GM12878 (cell line): ENCODE results near the gene NEGR1. TPM values are rescaled to one million over a fixed set of nuclear protein-coding genes. Genes with fewer than 3 reads are reported as not detected.

Source experiments
- ATAC-seq: fragments of 200-7000 bp; cut with Tn5 transposase; 3 replicates; pipeline ENCODE4 v1.9.1; 2020; ENCODE audit warnings: mild to moderate bottlenecking, moderate library complexity
- BruUV-seq: library from RNA; stranded (reverse); fragments of 400-500 nt; replicated peaks from 2 replicates; lab custom pipeline; 2021; lab: Mats Ljungman, UMichigan
- CTCF ChIA-PET: fragments of 300-600 bp; sonication (Branson Sonifier 250); formaldehyde crosslinking; extraction: SDS; loops from one replicate; lab custom pipeline; 2021; ENCODE audit warnings: inconsistent platforms; lab: Yijun Ruan, JAX
- POLR2A ChIA-PET: fragments of 350-600 bp; formaldehyde crosslinking; extraction: SDS; loops from one replicate; lab custom pipeline; 2021; ENCODE audit warnings: inconsistent platforms; lab: Charles Lee
- RAD21 ChIA-PET: fragments of 300-600 bp; sonication (Branson Sonifier 250); formaldehyde crosslinking; loops from one replicate; lab custom pipeline; 2023; ENCODE audit warnings: antibody characterized with exemption; ENCODE audit not compliant: unreplicated experiment; lab: Charles Lee
- SMC1A ChIA-PET: fragments of 300-600 bp; sonication (Branson Sonifier 250); formaldehyde crosslinking; loops from one replicate; lab custom pipeline; 2023; ENCODE audit not compliant: unreplicated experiment, uncharacterized antibody; lab: Charles Lee
- DNase-seq: peaks from one replicate; pipeline ENCODE4 v3.0.0-alpha.2; 2011; ENCODE audit warnings: low read depth, low spot score
- FAIRE-seq: peaks from 3 replicates; lab custom pipeline; 2011; peaks lifted over from hg19 to GRCh38; lab: Jason Lieb, UNC
- H2AFZ ChIP-seq: 2 replicates; pipeline ENCODE4 v1.6.0; 2011; ENCODE audit warnings: low read depth, low read length, control low read depth; ENCODE audit not compliant: control insufficient read depth
- H3K27ac ChIP-seq: 2 replicates; pipeline ENCODE4 v1.5.1; 2011; ENCODE audit warnings: control low read depth; ENCODE audit not compliant: control insufficient read depth, insufficient read depth
- H3K27me3 ChIP-seq, 2 experiments: replicated peaks in 1 of 2; 2 replicates each; pipeline versions ENCODE4 v1.6.0 to v1.6.1; 2011; ENCODE audit warnings: low read length in 1 of 2; ENCODE audit not compliant: control insufficient read depth in 2 of 2, insufficient read depth in 2 of 2
- H3K36me3 ChIP-seq, 2 experiments: 2 replicates each; pipeline ENCODE4 v1.5.1; 2011; ENCODE audit warnings: low read length in 1 of 2; ENCODE audit not compliant: control insufficient read depth in 2 of 2, insufficient read depth in 2 of 2
- H3K4me1 ChIP-seq: 2 replicates; pipeline ENCODE4 v1.6.1; 2011; ENCODE audit warnings: mild to moderate bottlenecking, low read length, moderate library complexity, mixed read lengths; ENCODE audit not compliant: control insufficient read depth, insufficient read depth
- H3K4me2 ChIP-seq: 2 replicates; pipeline ENCODE4 v1.6.0; 2011; ENCODE audit warnings: control low read depth; ENCODE audit not compliant: control insufficient read depth, insufficient read depth
- H3K4me3 ChIP-seq: fragments of 200-600 bp; sonication (generic); 2 replicates; pipeline ENCODE4 v1.5.1; 2016
- H3K79me2 ChIP-seq: 2 replicates; pipeline ENCODE4 v1.6.0; 2011; ENCODE audit warnings: low read length; ENCODE audit not compliant: control insufficient read depth, insufficient read depth
- H3K9ac ChIP-seq: 2 replicates; pipeline ENCODE4 v1.8.0; 2011; ENCODE audit warnings: low read length, control low read depth, mixed read lengths; ENCODE audit not compliant: control insufficient read depth, insufficient read depth
- H3K9me3 ChIP-seq: replicated peaks from 3 replicates; pipeline ENCODE4 v1.5.1; 2011; ENCODE audit warnings: mild to moderate bottlenecking, low read length; ENCODE audit not compliant: control insufficient read depth, insufficient read depth
- H4K20me1 ChIP-seq: 2 replicates; pipeline ENCODE4 v1.6.0; 2011; ENCODE audit not compliant: control insufficient read depth, insufficient read depth
- ESRRA ChIP-seq: IDR thresholded peaks from 2 replicates; pipeline ENCODE4 v1.6.1; 2012; ENCODE audit warnings: mild to moderate bottlenecking, low read length, improper control_type of control experiment
- KAT2A ChIP-seq: conservative IDR thresholded peaks from 2 replicates; pipeline ENCODE4 v1.6.1; 2011; ENCODE audit warnings: low read depth, low read length; ENCODE audit not compliant: control insufficient read depth
- KDM1A ChIP-seq: fragments of 200-600 bp; sonication (generic); IDR thresholded peaks from 2 replicates; pipeline ENCODE4 v1.6.1; 2016; ENCODE audit warnings: borderline replicate concordance
- POLR2AphosphoS2 ChIP-seq: IDR thresholded peaks from 2 replicates; pipeline ENCODE4 v1.6.1; 2011; ENCODE audit warnings: low read depth, mild to moderate bottlenecking, low read length, improper control_type of control experiment, moderate library complexity
- RB1 ChIP-seq: fragments of 450-650 bp; formaldehyde crosslinking; IDR thresholded peaks from 2 replicates; pipeline ENCODE4 v1.6.1; 2017; ENCODE audit warnings: mild to moderate bottlenecking, borderline replicate concordance
- RFX5 ChIP-seq: IDR thresholded peaks from 2 replicates; pipeline ENCODE4 v1.6.1; 2011; ENCODE audit warnings: low read depth, low read length, improper control_type of control experiment
- SMAD5 ChIP-seq: IDR thresholded peaks from 2 replicates; pipeline ENCODE4 v1.6.1; 2016; ENCODE audit warnings: antibody characterized with exemption, low read depth
- SREBF1 ChIP-seq: IDR thresholded peaks from 2 replicates; pipeline ENCODE4 v1.6.1; 2012; ENCODE audit warnings: mild to moderate bottlenecking, low read length
- WGBS: methylation state at CpG from one replicate; pipeline ENCODE4 v1.1.6; 2016; ENCODE audit warnings: low lambda C conversion rate; ENCODE audit not compliant: insufficient replicate concordance, insufficient coverage; ENCODE audit errors: missing lambda C conversion rate; 5-methylcytosine and 5-hydroxymethylcytosine counted together
- in situ Hi-C: fragments of 300-500 bp; cut with MboI; formaldehyde crosslinking; loops from 9 replicates; pipeline ENCODE4 v1.14.3; 2018; ENCODE audit warnings: mixed read lengths
- intact Hi-C: fragments of 100-400 bp; cut with micrococcal nuclease; formaldehyde crosslinking; loops from one replicate; pipeline ENCODE4 v1.14.2; 2022; ENCODE audit not compliant: unreplicated experiment
- polyA plus RNA-seq, 11 experiments: library from polyadenylated mRNA; depleted of rRNA in 4 of 11; unstranded in 6 of 11; stranded (reverse) in 5 of 11; fragments of >200 nt; fragmentation: Nextera tagmentation in 4 of 11; fragmentation: Illumina TruSeq in 1 of 11; extraction: Ambion mirVana in 4 of 11; extraction: Trizol in 1 of 11; gene quantifications; 1 replicate in 1 of 11; 2 replicates in 10 of 11; pipeline versions ENCODE4 v1.2.1 to v1.2.3, GENCODE V29; 2011 to 2016; ENCODE audit warnings: inconsistent platforms in 2 of 11, missing spikeins in 2 of 11, low read depth in 1 of 11
- total RNA-seq, 4 experiments: library from RNA; depleted of rRNA in 3 of 4; stranded (reverse); fragments of >200 nt in 3 of 4; fragmentation: Illumina TruSeq in 1 of 4; extraction: Trizol in 1 of 4; gene quantifications; 2 replicates each; pipeline versions ENCODE4 v1.2.1 to v1.2.3, GENCODE V29; 2013 to 2021
- TF ChIP-seq, protein P1 (sequence below): fragments of 150-350 bp; IDR thresholded peaks from 2 replicates; pipeline ENCODE4 v1.6.1; 2014; ENCODE audit warnings: mild to moderate bottlenecking, low read depth, low read length

Gene NEGR1
- total and polyA plus RNA-seq, 10 of the 15 experiments (the other 5 are each of a cell fraction or from before 2014, with no cell fraction given): under 0.01 to 0.03 (median 0.01) TPM; not detected in 7

DNA sequence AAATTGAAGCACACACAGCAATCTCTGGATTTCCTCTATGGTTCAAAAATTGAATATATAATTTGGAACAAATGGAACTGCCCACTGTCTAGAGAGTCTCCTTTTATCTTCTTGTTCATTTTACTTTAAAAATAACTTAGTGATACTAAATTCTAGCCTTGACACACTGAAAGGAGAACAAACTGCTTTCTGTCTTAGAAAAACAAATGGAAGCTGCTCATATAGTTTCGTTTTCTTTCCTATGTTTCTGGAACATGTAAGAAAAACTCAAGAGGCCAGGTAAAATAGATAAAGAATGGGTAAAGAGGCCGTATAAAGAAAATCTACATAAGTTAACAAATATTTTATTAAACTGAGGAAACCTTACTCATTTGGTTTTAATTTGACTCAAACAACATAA lies 332.7 kb downstream of the NEGR1 start:
- Histone ChIP-seq H3K27me3 (no peaks in the 10 kb centered on the region), H3K27ac (no peak overlapping the region), H3K4me1 (no peaks in the 10 kb centered on the region), H3K36me3 (no peaks in the 10 kb centered on the region), H3K79me2 (no peaks in the 10 kb centered on the region), H2AFZ (no peak overlapping the region), H3K9ac (no peak overlapping the region), H3K4me2 (no peak overlapping the region), H3K9me3 (no peaks in the 10 kb centered on the region), H4K20me1 (no peaks in the 10 kb centered on the region), H3K4me3 (no peak overlapping the region)
- FAIRE-seq (no peak), DNase-seq (no peak), ATAC-seq (no peak)
- ChIA-PET POLR2A (no interaction called here), SMC1A (no interaction called here), CTCF (interaction anchor here (1.0 kb wide), 1 partner anchor 89 kb away, joined by 3 read pairs; no protein-coding TSS in a partner anchor), RAD21 (no interaction called here)
- BruUV-seq: no TSS peak
- WGBS: 0% methylated on average over 2 of the region's 2 CpGs
- intact Hi-C loops (no loop called here), in situ Hi-C loops (no loop called here)
- no peak for TF ChIP-seq RB1
- no peak for TF ChIP-seq RFX5
- TF ChIP-seq, protein P1, sequence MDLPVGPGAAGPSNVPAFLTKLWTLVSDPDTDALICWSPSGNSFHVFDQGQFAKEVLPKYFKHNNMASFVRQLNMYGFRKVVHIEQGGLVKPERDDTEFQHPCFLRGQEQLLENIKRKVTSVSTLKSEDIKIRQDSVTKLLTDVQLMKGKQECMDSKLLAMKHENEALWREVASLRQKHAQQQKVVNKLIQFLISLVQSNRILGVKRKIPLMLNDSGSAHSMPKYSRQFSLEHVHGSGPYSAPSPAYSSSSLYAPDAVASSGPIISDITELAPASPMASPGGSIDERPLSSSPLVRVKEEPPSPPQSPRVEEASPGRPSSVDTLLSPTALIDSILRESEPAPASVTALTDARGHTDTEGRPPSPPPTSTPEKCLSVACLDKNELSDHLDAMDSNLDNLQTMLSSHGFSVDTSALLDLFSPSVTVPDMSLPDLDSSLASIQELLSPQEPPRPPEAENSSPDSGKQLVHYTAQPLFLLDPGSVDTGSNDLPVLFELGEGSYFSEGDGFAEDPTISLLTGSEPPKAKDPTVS: no peak
- no peak for TF ChIP-seq SREBF1
- TF ChIP-seq KAT2A: no peak
- TF ChIP-seq POLR2AphosphoS2: no peak
- TF ChIP-seq KDM1A: no peak
- no peak for TF ChIP-seq SMAD5
- no peak for TF ChIP-seq ESRRA
